Common myeloid progenitor, CD34-positive (primary cell): ENCODE results near the gene ARHGAP27.

Experiments used
- CTCF ChIA-PET: fragments of 350-600 bp; sonication (Branson Sonifier 250); formaldehyde crosslinking; loops from one replicate; lab custom pipeline; 2021; ENCODE audit warnings: antibody characterized with exemption; lab: Charles Lee
- POLR2A ChIA-PET: fragments of 350-600 bp; sonication (Branson Sonifier 250); formaldehyde crosslinking; loops from one replicate; lab custom pipeline; 2021; ENCODE audit warnings: antibody characterized with exemption; lab: Charles Lee
- DNase-seq, 3 donors: peaks; one replicate each; pipeline versions ENCODE4 v3.0.0 to v3.0.0-alpha.2; 2013
- H3K27ac ChIP-seq, 2 experiments: 1 replicate in 1 of 2; 2 replicates in 1 of 2; pipeline ENCODE4 v1.7.0; 2013; ENCODE audit warnings: inconsistent platforms in 2 of 2, low read length in 2 of 2, mild to moderate bottlenecking in 2 of 2, low read depth in 1 of 2, moderate library complexity in 1 of 2; ENCODE audit not compliant: severe bottlenecking in 2 of 2, insufficient read depth in 1 of 2, poor library complexity in 1 of 2
- H3K27me3 ChIP-seq, 5 experiments: replicated peaks in 2 of 5; 1 replicate in 3 of 5; 2 replicates in 2 of 5; pipeline versions ENCODE4 v1.6.1 to v1.7.0; 2013; ENCODE audit warnings: low read length in 4 of 5, mild to moderate bottlenecking in 2 of 5, moderate library complexity in 2 of 5, inconsistent platforms in 1 of 5; ENCODE audit not compliant: insufficient read depth in 5 of 5, control insufficient read depth in 4 of 5
- H3K36me3 ChIP-seq, 4 experiments: 1 replicate in 2 of 4; 2 replicates in 2 of 4; pipeline versions ENCODE4 v1.6.1 to v1.7.0; 2013; ENCODE audit warnings: low read length in 3 of 4, control low read depth in 1 of 4, mild to moderate bottlenecking in 1 of 4; ENCODE audit not compliant: control insufficient read depth in 4 of 4, insufficient read depth in 4 of 4
- H3K4me1 ChIP-seq, 4 experiments: 1 replicate in 3 of 4; 2 replicates in 1 of 4; pipeline versions ENCODE4 v1.6.1 to v1.7.1; 2013; ENCODE audit warnings: low read length in 3 of 4, mild to moderate bottlenecking in 3 of 4, control low read depth in 1 of 4, inconsistent platforms in 1 of 4, moderate library complexity in 1 of 4; ENCODE audit not compliant: control insufficient read depth in 4 of 4, insufficient read depth in 4 of 4; ENCODE audit errors: control extremely low read depth in 1 of 4
- H3K4me3 ChIP-seq, 7 experiments: 1 replicate in 4 of 7; 2 replicates in 3 of 7; pipeline versions ENCODE4 v1.5.1 to v1.7.0; 2013; ENCODE audit warnings: mild to moderate bottlenecking in 7 of 7, low read length in 6 of 7, moderate library complexity in 6 of 7, inconsistent platforms in 2 of 7, low read depth in 2 of 7, control low read depth in 1 of 7; ENCODE audit not compliant: insufficient read depth in 4 of 7, control insufficient read depth in 1 of 7; ENCODE audit errors: extremely low read depth in 1 of 7
- H3K9me3 ChIP-seq, 5 experiments: 1 replicate in 4 of 5; 2 replicates in 1 of 5; pipeline versions ENCODE4 v1.6.1 to v1.7.1; 2013; ENCODE audit warnings: low read length in 4 of 5, mild to moderate bottlenecking in 2 of 5, inconsistent platforms in 1 of 5, low read depth in 1 of 5, moderate library complexity in 1 of 5; ENCODE audit not compliant: control insufficient read depth in 4 of 5, insufficient read depth in 2 of 5; ENCODE audit errors: control extremely low read depth in 1 of 5
- WGBS: methylation state at CpG from one replicate; pipeline ENCODE4 v1.1.5; 2013; ENCODE audit not compliant: insufficient coverage; 5-methylcytosine and 5-hydroxymethylcytosine counted together

The ARHGAP27 gene

GRCh38 chr17:45376171-45377005 is 56.3 kb downstream of the ARHGAP27 start:
- 88% methylated on average over 5 of the region's 9 CpGs for WGBS
- POLR2A ChIA-PET: interaction anchor here (0.5 kb wide), 1 partner anchor 1606 kb away, joined by 3 read pairs; no protein-coding TSS in a partner anchor
- peaks cover 0 to 9% (median 7%) of the 10 kb centered on the region in 4 experiments for H3K4me1 ChIP-seq

GRCh38 chr17:45374501-45374900 is 58.2 kb downstream of the ARHGAP27 start:
- H3K27ac ChIP-seq: no peak overlapping the region
- no peak for DNase-seq
- 100% methylated on average over 3 of the region's 6 CpGs for WGBS
- CTCF ChIA-PET: interaction anchor here (1.1 to 1.9 kb wide), 3 partner anchors 10 to 18 kb away, joined by 3 to 6 read pairs (median 5); no protein-coding TSS in a partner anchor
- H3K9me3 ChIP-seq: no peaks in the 10 kb centered on the region
- POLR2A ChIA-PET: interaction anchor here (0.6 kb wide), 1 partner anchor 15 kb away, joined by 3 read pairs; no protein-coding TSS in a partner anchor
- H3K27me3 ChIP-seq: no peaks in the 10 kb centered on the region
- H3K36me3 ChIP-seq: no peaks in the 10 kb centered on the region
- H3K4me1 ChIP-seq: peaks cover 0 to 18% (median 16%) of the 10 kb centered on the region in 4 experiments
- no peak overlapping the region for H3K4me3 ChIP-seq

More at GRCh38 chr17:45376171-45377005, 56.3 kb downstream of the ARHGAP27 start:
- CTCF ChIA-PET: interaction anchor here (0.9 to 1.9 kb wide), 8 partner anchors 8 to 105 kb away, joined by 3 to 11 read pairs (median 4); no protein-coding TSS in a partner anchor
- no peak overlapping the region for H3K4me3 ChIP-seq
- no peak for DNase-seq
- H3K36me3 ChIP-seq: no peaks in the 10 kb centered on the region
- no peak overlapping the region for H3K27ac ChIP-seq
- H3K9me3 ChIP-seq: no peaks in the 10 kb centered on the region
- H3K27me3 ChIP-seq: no peaks in the 10 kb centered on the region

- no peaks in the 10 kb centered on the region for H3K27me3 ChIP-seq
- no peak for DNase-seq
- peaks cover 0 to 18% (median 16%) of the 10 kb centered on the region in 4 experiments for H3K4me1 ChIP-seq
- ChIA-PET POLR2A (interaction anchor here (0.7 kb wide), 1 partner anchor 222 kb away, joined by 3 read pairs; no protein-coding TSS in a partner anchor), CTCF (interaction anchor here (0.6 to 4.3 kb wide), 8 partner anchors 12 to 101 kb away, joined by 3 to 26 read pairs (median 4); no protein-coding TSS in a partner anchor)
- H3K4me3 ChIP-seq: peak overlapping the region in 1 of 7 experiments; percentile 71
- H3K36me3 ChIP-seq: no peaks in the 10 kb centered on the region
- no peaks in the 10 kb centered on the region for H3K9me3 ChIP-seq
- H3K27ac ChIP-seq: no peak overlapping the region
- WGBS: 93% methylated on average over 8 of the region's 8 CpGs
Measured at GRCh38 chr17:45372325-45372869, 60.3 kb downstream of the ARHGAP27 start.

GRCh38 chr17:45371414-45372324 is 61.0 kb downstream of the ARHGAP27 start:
- H3K27ac ChIP-seq: no peak overlapping the region
- no peaks in the 10 kb centered on the region for H3K9me3 ChIP-seq
- no peaks in the 10 kb centered on the region for H3K27me3 ChIP-seq
- peaks cover 0 to 18% (median 16%) of the 10 kb centered on the region in 4 experiments for H3K4me1 ChIP-seq
- peak; percentile 51 to 80 (median 67) for DNase-seq
- ChIA-PET POLR2A (interaction anchor here (0.7 kb wide), 1 partner anchor 221 kb away, joined by 3 read pairs; no protein-coding TSS in a partner anchor), CTCF (interaction anchor here (0.6 to 4.3 kb wide), 9 partner anchors 13 to 100 kb away, joined by 3 to 26 read pairs (median 4); no protein-coding TSS in a partner anchor)
- H3K4me3 ChIP-seq: peak overlapping the region in 5 of 7 experiments; percentile 13 to 71 (median 53)
- no peaks in the 10 kb centered on the region for H3K36me3 ChIP-seq
- WGBS: 3% methylated on average over 41 of the region's 55 CpGs

GRCh38 chr17:45370949-45371413 is 61.7 kb downstream of the ARHGAP27 start:
- 72% methylated on average over 4 of the region's 8 CpGs for WGBS
- H3K4me3 ChIP-seq: peak overlapping the region in 1 of 7 experiments; percentile 70
- peak in 1 of 3 donors; percentile 35 for DNase-seq
- H3K27me3 ChIP-seq: no peaks in the 10 kb centered on the region
- POLR2A ChIA-PET: no interaction called here
- H3K27ac ChIP-seq: no peak overlapping the region
- CTCF ChIA-PET: interaction anchor here (0.8 to 4.3 kb wide), 9 partner anchors 13 to 99 kb away, joined by 3 to 26 read pairs (median 4); partner anchors contain the start of gene MAP3K14
- peaks cover 0 to 18% (median 15%) of the 10 kb centered on the region in 4 experiments for H3K4me1 ChIP-seq
- H3K36me3 ChIP-seq: no peaks in the 10 kb centered on the region
- no peaks in the 10 kb centered on the region for H3K9me3 ChIP-seq

GRCh38 chr17:45369421-45369820 is 63.2 kb downstream of the ARHGAP27 start:
- Histone ChIP-seq H3K27ac (no peak overlapping the region), H3K4me3 (no peak overlapping the region), H3K9me3 (no peaks in the 10 kb centered on the region), H3K27me3 (no peaks in the 10 kb centered on the region), H3K4me1 (peaks cover 0 to 18% (median 15%) of the 10 kb centered on the region in 4 experiments), H3K36me3 (no peaks in the 10 kb centered on the region)
- no CpG with 5 or more reads among the region's 1 CpG for WGBS
- CTCF ChIA-PET: interaction anchor here (0.6 to 1.6 kb wide), 8 partner anchors 15 to 1668 kb away, joined by 3 to 5 read pairs (median 3); partner anchors contain the start of gene MAP3K14
- POLR2A ChIA-PET: interaction anchor here (1.0 to 1.8 kb wide), 2 partner anchors 9 to 53 kb away, joined by 3 to 9 read pairs; partner anchors contain the start of gene MAP3K14
- no peak for DNase-seq
